Daoy (cell line): ENCODE results near the gene PPP6R3. TPM values are rescaled to one million over a fixed set of nuclear protein-coding genes. Genes with fewer than 3 reads are reported as not detected.
"Not testable (repeated sequence)": the region's sequence is repeated elsewhere in the genome, so short reads cannot be mapped to it uniquely, and the experiment has no call there.

ENCODE experiments used
- DNase-seq: peaks from one replicate; pipeline ENCODE4 v3.0.0-alpha.2; 2015; ENCODE audit warnings: low read depth
- total RNA-seq: library from RNA; depleted of rRNA; stranded (reverse); fragments of >200 nt; shearing (Covaris generic); gene quantifications from 2 replicates; pipeline ENCODE4 v1.2.3, GENCODE V29; 2014

Gene PPP6R3
- total RNA-seq, 1 experiment from 2014 or later, result 85.4 TPM

DNA sequence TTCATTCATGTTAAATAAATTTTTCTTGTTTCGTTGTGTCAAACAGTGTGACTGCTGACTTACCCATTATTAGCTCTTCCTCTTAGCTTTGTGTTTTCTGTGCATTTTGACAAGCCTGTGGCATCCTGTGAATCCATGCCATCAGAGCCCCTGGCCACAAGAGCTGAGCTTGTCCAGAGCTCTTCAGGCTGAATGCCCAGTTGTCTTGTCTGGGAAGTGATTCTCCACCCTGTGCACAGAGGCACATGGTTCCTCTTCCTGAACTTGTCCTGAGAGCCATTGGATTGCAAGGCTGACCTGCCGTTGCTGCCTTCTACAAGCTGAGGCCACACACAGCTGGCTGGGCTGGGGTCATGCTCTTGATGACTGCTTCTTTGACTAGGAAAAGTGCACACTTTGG lies 64.1 kb downstream of the PPP6R3 start:
- DNase-seq, result no peak

DNA sequence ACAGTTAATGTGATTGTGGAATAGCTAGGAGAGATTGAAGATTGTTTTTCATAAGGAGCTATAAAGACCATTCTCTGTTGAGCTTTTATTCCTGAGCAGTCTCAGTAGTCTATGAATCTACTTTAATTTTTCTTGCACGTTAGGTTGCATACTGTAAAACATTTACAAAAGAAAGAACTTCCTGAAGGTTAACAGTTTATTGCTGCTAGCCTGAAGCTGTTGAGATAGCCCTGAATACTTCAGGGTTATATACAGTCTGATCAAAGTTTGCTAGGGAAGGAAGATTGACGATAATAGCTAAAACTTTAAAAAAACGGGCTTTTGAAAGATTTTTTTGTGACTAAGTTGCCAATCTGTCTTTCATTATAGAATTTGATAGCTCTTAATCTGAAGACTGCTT lies 64.8 kb downstream of the PPP6R3 start:
- DNase-seq, result no peak

DNA sequence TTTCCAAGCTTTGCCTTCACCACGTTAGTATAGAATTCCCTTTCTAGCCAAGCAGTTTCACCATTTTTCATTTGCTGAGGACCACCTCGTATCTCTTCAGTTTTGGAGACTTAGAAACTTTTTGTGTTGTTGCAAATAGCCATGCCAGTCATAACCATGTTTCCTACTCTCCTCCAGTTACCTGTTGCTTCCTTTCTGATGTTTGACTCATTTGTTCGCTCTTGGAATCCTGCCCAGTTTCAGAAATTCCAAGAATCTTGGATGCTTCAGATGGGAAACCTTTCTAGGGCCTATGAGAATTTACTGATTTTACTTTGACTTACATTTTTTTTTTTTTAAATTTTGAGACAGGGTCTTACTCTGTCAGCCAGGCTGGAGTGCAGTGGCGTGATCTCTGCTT lies 65.4 kb downstream of the PPP6R3 start:
- DNase-seq, result peak; percentile 22

DNA sequence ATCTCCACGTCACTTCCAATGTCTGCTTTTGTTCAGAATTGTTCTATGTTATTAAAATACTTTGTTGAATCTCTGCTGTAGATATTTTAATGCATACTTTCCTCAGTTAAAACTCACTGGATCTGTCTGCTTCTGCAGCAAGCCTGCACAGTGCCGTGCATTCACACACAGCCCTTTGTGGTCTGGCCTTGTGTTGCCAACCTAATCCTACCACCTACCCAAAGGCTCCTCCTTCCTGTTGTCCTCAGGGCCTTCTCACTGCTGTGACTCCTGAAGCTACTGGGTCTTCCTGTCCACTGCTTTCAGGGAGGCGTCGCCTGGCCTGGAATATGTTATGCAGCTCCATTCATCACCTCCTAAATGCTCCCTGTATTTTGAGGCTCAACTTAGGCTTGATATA lies 67.0 kb downstream of the PPP6R3 start:
- DNase-seq, result no peak

DNA sequence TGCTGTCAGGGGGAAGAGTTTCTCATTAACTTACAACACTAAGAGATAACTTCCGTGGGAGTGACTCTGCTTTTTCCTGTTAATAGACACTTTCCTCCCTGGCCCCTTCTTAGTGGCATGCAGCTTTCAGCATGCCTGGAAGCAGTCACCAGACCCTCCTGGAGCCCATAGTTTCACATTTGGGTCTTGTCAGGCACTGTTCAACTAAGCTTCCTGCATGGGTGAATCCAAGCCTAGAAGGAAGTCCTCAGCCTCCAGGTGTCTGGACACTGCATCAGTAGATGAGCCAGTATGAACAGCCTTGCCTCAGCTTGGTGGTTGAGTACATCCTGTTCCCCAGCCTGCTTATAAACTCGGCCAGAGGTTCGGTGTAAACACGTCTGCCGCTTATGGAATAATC lies 68.1 kb downstream of the PPP6R3 start:
- no peak for DNase-seq

DNA sequence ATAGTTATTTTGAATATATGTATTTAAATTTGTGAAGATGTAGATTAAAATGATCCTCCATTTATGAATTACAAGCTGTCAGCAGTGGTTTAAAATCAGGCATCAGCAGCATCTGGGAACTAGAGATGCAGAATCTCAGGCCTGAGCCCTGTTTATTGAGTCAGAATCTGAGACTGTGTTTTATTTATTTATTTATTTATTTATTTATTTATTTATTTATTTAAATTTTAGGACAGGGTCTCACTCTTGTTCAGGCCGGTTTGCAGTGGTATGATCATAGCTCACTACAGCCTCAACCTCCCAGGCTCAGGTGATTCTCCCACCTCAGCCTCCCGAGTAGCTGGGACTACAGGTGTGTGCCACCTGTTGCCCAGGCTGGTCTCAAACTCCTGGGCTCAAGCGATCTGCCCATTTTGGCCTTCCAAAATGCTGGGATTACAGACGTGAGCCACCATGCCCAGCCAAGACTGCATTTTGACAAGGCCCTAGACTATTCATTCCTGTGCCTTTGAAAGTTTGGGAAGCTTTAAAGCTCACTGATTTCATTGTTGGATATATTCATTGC lies 70.7 kb downstream of the PPP6R3 start:
- no peak for DNase-seq

DNA sequence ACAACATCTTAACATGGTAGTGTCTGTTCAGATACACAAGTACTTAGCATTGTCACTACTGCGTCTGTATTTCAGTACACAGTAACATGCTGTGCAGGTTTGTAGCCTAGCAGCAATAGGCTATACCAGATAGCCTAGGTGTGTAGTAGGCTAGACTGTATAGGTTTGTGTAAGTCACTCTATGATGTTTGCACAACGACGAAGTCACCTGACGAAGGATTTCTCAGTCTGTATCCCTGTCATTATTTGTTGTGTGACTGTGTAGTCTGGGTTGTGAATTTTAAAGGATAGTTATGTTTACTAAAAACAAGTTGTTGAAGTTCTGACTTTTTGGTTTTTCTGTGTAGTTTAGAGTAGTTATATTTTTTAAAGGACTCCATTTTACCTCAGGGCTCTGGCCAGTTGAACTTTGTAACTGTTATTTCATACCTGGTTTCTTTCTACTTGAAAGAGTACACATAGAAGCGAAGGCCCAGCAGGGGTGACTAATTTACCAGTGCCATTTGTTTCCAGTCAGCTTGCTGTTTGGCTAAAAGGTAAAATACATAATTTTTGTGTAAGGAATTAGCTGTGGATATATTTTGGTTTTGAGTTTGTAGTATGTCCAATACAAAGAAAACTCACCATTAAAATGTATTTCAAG lies 72.3 kb downstream of the PPP6R3 start:
- DNase-seq, result no peak

DNA sequence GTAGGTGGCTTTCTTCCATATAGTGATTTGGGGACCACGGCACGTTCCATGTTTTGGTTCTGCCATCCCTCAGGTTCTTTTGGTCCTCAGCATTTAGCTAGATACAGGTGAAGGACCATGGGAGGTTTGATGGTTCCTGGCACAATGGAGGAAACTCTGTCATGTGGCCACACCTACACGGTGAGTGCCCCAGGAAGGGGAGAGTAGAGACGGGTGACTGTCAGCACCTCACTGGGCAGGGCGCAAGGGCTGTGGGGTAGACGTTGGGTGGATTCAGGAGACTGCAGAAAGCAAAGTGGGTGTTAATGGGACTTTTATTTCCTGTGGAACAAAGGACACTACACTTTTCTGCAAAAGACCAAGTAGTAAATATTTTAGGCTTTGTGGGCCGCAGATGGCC lies 73.4 kb downstream of the PPP6R3 start:
- DNase-seq, result no peak

DNA sequence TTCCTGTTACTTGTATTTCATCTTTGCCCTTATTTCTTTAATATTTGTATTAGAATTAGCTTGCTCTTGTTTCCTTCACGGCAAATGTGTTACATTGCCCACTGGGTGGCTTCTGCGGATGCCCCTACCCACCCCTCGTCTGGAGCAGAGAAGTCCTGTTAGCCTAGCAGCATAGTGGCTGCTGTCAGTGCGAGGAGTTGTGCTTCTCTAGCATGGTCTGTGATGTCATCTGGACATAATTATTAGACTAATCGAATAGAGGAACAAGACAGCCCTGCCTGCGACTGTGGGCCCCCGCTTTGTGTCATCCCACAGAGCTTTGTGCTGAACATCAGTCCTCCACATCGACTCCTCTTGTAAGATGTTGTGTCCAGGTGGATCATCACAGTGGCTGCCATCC lies 74.5 kb downstream of the PPP6R3 start:
- no peak for DNase-seq

DNA sequence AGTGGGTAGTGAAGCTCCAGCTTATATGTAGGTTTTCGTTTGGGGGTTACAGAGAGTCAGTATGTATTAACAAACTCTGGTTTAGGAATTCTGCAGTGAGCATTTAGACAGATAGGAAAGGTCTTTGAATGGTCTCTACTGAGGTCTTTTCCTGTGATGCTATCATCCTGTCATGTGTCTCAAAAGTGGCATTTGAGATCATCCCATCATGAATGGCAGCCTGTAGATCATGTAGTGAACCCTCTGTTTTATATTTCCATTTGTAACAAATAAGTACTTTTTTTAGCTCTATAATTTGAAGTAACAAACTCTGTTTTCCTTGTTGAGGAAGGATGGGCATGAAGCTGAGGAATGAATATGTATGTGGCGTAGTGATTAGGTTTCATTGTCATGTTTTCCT lies 76.2 kb downstream of the PPP6R3 start:
- no peak for DNase-seq

DNA sequence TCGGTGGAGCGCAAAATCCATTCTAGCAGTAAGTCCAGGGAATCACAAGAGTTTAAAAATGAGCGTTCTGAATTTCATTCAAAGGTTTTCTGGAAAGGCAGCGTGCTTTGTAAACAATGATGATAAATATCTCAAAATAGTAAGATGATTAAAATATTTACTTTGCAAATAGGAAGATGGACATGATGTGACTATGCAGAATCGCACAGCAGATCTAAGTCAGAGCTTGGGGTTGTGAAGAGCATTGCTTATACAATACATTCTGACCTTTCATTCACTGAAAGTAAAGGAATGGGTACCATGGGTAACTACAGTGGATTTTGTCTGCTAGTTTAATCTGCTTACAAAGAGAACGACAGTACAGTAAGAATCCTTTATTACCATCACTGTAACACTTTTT lies 77.5 kb downstream of the PPP6R3 start:
- DNase-seq, result no peak

DNA sequence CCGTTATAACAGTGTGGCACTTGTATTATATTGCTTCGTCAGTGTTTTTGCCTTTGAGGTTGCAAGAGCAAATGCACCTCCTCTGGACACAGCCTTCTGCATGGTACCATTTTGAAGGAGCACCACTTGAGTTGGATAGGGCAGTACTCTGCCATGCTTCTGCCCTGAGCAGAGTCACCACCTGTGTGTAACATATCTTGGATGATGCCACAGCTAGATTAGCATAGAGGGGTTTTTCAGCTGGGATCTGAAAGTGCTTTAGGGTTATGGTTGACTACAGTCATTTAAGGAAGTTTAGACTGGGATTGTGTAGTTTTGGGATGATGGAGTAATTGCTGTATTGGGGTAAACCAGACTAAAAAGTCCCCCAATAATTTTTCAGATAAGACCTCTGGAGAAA lies 78.8 kb downstream of the PPP6R3 start:
- DNase-seq, result no peak

DNA sequence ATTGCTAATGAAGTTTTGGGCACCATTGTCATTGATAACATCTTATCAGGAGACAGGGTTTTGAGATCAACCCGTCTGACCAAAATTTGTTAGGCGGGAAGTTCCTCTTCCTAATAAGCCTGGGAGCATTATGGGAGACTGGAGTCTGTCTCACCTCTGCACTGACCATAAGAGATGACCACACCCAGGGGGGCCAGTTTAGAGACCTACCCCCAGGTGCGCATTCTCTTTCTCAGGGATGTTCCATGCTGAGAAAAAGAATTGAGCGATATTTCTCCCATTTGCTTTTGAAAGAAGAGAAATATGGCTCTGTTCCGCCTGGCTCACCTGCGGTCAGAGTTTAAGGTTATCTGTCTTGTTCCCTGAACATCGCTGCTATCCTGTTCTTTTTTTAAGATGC lies 80.0 kb downstream of the PPP6R3 start:
- DNase-seq, result not testable (repeated sequence)

DNA sequence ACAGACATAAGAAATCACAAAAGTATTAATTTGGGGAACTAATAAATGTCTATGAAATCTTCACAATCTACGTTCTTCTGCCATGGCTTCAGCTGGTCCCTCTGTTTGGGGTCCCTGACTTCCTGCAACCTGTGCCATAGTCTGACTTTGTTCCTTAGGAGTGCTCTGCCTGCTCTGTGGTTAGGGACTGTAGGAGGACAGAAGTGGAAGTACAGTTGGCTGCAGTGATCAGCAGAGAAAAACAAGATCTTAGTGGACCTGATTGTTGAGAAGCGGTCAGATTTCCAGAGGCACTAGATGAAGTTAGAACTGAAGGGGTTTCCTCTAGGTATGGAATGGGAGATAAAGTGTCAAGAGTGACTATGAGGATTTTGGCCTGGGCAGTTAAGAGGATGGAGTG lies 80.6 kb downstream of the PPP6R3 start:
- DNase-seq, result no peak

DNA sequence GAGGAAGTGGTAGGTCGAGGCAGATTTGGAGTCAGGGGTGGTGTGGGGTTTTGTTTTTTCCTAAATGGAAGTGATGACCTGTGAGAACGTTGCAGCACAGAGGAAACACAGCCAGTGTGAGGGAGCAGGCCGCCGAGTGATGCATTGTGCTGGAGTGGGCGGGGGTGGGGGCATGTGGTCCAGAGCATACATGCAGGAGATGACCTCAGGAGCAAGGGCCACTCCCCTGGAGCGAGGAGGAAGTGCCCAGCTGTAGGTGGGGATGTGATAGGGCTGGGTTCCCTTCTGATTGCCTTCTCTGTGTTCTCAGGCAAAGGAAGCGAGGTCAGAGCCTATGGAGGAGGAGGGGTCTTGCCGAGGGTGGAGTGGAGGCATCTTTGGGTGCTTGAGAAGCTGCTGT lies 81.4 kb downstream of the PPP6R3 start:
- DNase-seq, result peak; percentile 30

DNA sequence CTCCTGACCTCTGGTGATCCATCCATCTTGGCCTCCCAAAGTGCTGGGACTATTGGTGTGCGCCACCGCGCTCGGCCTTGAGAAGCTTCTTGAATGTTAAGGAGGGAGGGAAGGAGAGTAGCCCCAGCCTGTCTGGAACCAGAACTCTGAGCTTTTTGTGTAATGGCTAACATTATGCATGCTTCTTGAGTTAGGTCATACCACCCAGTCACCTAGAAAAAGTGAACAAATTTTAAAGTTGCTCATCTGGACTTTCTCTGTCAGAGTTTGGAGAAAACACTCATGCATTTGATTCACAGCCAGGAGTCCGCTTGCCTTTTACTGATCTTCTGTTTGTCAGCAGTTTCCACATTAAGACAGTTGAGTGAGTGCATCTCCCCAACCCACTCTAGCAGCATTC lies 82.1 kb downstream of the PPP6R3 start:
- peak; percentile 30 for DNase-seq

DNA sequence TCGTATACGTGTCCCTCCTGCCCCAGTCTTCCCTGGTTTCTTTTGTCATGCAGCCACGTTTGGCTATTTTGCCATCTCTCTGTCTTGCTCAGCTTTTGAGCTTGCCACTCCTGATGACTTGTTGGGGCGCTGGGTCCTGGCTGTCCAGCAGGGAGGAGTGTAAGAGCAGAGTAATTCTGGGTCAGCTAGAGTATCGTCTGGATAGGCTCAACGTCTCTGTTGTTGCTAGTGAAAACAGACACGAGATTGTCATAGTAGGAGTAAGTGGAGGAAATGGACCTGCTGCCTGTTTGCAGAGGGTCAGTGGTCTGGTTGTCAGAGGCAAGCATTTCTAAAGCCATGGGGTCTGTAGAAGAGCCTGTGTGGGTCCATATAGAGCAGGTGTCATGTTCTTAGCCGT lies 83.0 kb downstream of the PPP6R3 start:
- no peak for DNase-seq

DNA sequence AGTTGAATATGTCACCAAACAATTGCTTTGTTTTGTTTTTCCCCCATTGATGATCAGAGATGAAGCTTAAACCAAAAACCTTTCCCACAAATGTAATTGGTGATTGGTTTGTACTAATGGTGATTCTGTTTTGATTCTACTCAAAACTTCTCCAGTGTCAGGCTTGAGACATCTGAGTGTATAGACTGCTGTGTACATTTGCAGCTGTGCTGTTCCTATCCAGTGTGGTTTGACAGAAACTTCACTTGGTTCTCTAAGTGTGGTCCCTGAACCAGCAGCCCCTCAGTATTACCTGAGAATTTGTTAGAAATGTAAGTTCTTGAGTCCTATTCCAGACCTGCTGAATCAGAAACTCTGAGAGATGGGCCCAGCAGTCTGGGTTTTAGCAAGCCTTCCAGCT lies 84.8 kb downstream of the PPP6R3 start:
- DNase-seq, result no peak

DNA sequence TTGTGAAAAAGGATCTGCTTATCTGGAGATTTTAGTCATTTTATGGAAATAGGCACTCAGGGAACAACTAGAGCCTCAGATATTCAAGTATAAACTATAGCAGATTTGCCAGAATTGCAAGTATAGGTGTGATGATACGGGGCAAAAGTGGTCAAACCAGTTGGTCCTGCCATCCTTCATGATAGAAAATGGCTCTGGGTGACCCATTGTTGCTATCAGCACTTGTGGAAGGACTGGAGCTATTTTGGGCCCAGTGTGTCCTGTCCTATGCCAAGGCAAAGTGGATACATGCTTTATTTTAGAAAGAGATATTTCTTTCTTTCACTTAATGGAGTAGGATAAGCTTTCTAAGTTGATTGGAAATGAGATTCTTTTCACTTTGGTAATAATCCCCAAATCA lies 85.2 kb downstream of the PPP6R3 start:
- DNase-seq, result no peak

DNA sequence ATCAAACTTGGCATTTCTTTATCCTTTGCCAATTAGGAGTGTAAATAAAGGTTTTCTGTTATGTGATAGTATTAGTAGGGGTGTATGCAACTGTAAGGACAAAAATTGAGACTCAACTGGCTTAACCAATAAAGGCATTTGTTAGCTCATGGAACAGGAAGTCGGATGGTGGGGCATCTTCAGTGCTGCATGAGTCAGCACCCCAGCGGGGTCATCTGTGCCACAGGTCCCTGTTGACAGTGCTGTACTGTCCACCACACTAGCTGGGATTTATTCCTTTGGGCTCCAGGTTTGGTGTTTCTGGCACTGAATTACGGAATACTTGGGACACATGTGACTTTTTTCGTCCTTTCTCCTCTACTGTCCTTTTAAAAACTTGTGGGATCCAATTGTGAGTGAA lies 86.0 kb downstream of the PPP6R3 start:
- DNase-seq, result peak; percentile 57

DNA sequence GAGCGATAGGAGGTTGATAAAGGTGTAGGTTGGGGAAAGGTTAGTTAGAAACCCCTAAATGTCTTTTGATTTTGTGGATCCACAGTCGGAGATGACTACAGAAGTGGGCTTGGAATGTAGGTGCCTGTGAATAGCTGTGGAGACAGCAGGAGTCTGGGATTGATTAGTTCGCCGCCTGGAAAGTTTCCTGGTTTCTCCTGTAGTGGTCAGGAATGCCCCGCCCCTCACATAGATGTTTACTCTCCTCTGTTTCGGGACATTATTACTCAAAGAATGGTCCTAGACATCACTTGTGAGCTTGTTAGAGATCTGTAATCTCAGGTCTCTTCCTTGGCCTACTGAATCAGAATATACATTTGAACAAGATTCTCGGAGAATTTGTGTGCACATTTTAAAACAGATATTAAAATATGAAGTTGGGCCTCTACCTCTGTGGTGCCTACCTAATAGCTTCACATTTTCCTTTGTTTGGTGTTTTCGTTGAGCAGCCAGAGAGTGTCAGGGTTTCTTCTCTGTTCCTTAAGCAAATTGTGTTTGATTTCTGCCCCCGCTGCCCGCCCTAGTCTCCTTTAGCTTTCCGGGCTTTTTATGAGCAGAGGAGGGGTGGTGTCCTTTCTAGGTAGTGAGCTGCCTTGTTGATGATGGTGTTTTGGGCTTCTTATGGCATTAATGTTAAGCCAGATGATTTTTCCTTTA lies 89.4 kb downstream of the PPP6R3 start:
- DNase-seq, result no peak

DNA sequence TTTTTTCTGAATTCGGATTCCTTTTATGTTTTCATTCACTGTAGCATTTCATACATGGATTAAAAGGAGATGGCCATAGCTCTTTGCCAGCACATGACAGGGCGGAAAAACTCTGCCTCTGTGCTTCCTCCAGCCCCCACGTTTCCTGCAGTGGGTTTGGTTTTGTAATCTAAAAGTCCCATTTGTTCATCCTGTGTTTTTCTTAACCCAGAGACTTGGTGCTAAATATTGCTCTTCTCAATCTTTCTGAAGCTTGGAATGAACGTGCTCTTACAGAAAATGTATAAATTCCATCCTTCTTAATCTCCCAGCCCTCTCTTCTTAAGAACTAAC lies 89.9 kb downstream of the PPP6R3 start:
- DNase-seq, result no peak

DNA sequence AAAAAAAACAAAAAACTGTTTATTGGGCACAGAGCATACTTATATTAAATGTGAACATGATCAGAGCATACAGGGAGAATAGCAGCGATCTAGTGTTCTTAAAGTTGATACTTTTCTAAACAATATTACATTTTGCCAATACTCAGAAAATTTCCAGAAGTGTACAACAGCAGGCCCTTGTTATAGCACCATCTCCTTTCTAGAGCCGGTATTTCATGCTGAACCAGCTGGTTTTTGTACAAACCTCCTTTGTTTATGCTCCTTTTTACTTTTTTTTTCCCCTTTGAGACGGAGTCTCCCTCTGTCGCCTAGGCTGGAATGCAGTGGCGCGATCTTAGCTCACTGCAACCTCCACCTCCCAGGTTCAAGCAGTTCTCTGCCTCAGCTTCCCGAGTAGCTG lies 90.7 kb downstream of the PPP6R3 start:
- no peak for DNase-seq

DNA sequence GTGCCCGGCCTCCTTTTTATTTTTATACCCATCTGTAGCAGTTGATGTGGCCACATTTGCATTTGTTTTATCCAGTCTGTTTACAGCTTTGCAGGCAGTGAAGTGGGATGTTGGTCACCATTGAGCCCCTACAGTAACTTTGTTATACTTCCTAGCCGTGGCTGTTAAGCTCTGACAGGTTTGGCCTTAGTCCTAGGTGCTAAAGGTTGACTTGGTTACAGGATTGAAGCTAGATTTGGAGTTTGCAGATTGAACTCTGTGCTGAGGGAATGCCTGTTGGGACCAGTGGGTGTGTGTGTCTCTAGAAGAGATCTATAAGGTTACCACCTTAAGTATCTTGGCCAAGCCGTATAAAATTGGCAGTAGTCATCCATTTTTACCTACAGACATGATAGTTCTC lies 91.2 kb downstream of the PPP6R3 start:
- no peak for DNase-seq
